Neural progenitor cell (in vitro differentiated cells): Measurements from ENCODE around the gene SMG6. TPM values are rescaled to one million over a fixed set of nuclear protein-coding genes. Genes with fewer than 3 reads are reported as not detected.

Experiments
- DNase-seq: peaks from one replicate; pipeline ENCODE4 v3.0.0-alpha.2; 2016; ENCODE audit warnings: low spot score
- H2AFZ ChIP-seq: fragments of 200-600 bp; sonication (generic); replicated peaks from 2 replicates; pipeline ENCODE4 v1.6.1; 2016; ENCODE audit warnings: antibody characterized with exemption
- H3F3A ChIP-seq: fragments of 200-600 bp; sonication (generic); 2 replicates; pipeline ENCODE4 v1.6.1; 2016; ENCODE audit warnings: antibody characterized with exemption, low read depth
- H3K27ac ChIP-seq: fragments of 200-600 bp; sonication (generic); 2 replicates; pipeline ENCODE4 v1.5.1; 2016; ENCODE audit warnings: mild to moderate bottlenecking
- H3K27me3 ChIP-seq: fragments of 200-600 bp; sonication (generic); 2 replicates; pipeline ENCODE4 v1.6.1; 2016; ENCODE audit warnings: mild to moderate bottlenecking, moderate library complexity
- H3K36me3 ChIP-seq: fragments of 200-600 bp; sonication (generic); 2 replicates; pipeline ENCODE4 v1.5.1; 2016
- H3K4me1 ChIP-seq: fragments of 200-600 bp; sonication (generic); 2 replicates; pipeline ENCODE4 v1.6.1; 2016; ENCODE audit warnings: mixed run types
- H3K4me2 ChIP-seq: fragments of 200-600 bp; sonication (generic); 2 replicates; pipeline ENCODE4 v1.6.1; 2016
- H3K4me3 ChIP-seq: fragments of 200-600 bp; sonication (generic); 2 replicates; pipeline ENCODE4 v1.5.1; 2016
- H3K79me2 ChIP-seq: fragments of 200-600 bp; sonication (generic); 2 replicates; pipeline ENCODE4 v1.6.1; 2016; ENCODE audit warnings: low read depth
- H3K9ac ChIP-seq: fragments of 200-600 bp; sonication (generic); 2 replicates; pipeline ENCODE4 v1.6.1; 2016
- H3K9me3 ChIP-seq: fragments of 200-600 bp; sonication (generic); 2 replicates; pipeline ENCODE4 v1.5.1; 2016; ENCODE audit warnings: low read depth
- H4K20me1 ChIP-seq: fragments of 200-600 bp; sonication (generic); 2 replicates; pipeline ENCODE4 v1.6.1; 2016; ENCODE audit warnings: low read depth
- H3K27ac Mint-ChIP-seq: 3 replicates; pipeline ENCODE4 v1.8.0; 2021; ENCODE audit warnings: mixed read lengths
- H3K27me3 Mint-ChIP-seq: 2 replicates; pipeline ENCODE4 v1.8.0; 2022; ENCODE audit warnings: low read depth, mild to moderate bottlenecking, inconsistent platforms, moderate library complexity, mixed read lengths; ENCODE audit not compliant: insufficient read depth
- H3K36me3 Mint-ChIP-seq: 3 replicates; pipeline ENCODE4 v1.8.0; 2021; ENCODE audit warnings: mixed read lengths
- H3K4me1 Mint-ChIP-seq: 3 replicates; pipeline ENCODE4 v1.8.0; 2021; ENCODE audit warnings: mixed read lengths
- H3K4me3 Mint-ChIP-seq: 3 replicates; pipeline ENCODE4 v1.8.0; 2021; ENCODE audit warnings: mild to moderate bottlenecking, moderate library complexity, mixed read lengths
- H3K9me3 Mint-ChIP-seq: 3 replicates; pipeline ENCODE4 v1.8.0; 2020; ENCODE audit warnings: mixed read lengths
- EZH2 ChIP-seq: fragments of 200-600 bp; sonication (generic); IDR thresholded peaks from 2 replicates; pipeline ENCODE4 v1.6.1; 2017; ENCODE audit warnings: antibody characterized with exemption, mild to moderate bottlenecking, moderate library complexity
- EZH2phosphoT487 ChIP-seq: fragments of 200-600 bp; sonication (generic); IDR thresholded peaks from 2 replicates; pipeline ENCODE4 v1.6.1; 2017; ENCODE audit warnings: antibody characterized with exemption
- total RNA-seq: library from RNA; depleted of rRNA; stranded (reverse); fragments of >200 nt; gene quantifications from 2 replicates; pipeline ENCODE4 v1.2.3, GENCODE V29; 2015; ENCODE audit warnings: low replicate concordance
- TF ChIP-seq, protein P1 (sequence below): fragments of 200-600 bp; sonication (generic); IDR thresholded peaks from 2 replicates; pipeline ENCODE4 v1.5.1; 2017; ENCODE audit warnings: antibody characterized with exemption, mild to moderate bottlenecking

SMG6 gene
- total RNA-seq, 1 donor from 2014 or later: 19.0 TPM

DNA sequence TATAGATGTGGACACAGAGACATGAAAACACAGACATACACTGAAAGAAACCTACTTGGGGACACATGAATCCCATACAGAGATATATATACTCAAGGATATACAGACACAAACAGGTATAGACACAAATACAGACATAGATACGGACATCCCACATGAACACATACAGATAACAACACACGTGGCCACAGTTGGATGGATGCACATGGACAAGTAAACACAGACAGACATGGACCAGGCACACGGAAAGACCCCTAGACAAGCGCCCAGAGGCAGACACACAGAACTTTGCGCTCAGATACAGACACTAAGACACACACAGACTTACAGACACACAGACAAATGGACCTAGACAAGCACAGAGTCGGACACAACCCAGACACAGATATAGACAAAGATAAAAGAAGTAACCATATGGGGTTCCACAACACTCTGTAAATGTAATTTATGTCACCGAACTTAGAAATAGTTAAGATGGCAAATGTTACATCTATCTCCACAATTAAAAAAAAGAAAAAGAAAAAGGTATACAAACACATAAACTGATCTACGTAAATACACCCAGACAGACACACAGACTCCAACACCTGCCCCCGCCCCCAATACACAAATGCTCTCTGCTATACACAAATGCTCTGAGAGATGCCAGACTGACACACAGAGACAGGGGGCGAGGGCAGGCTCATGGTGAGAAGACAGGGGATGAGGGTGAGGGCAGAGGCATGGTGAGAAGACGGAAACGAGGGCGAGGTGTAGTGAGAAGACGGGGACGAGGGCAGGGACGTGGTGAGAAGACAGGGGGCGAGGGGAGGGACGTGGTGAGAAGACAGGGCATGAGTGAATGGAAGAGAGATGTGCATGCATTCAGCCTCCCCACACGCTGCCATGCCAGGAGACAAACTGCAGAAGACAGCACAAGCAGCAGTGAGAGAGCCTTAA lies 118.3 kb downstream of the SMG6 start:
- H3K4me3 ChIP-seq: no peak overlapping the region
- no peak overlapping the region for H3K27ac Mint-ChIP-seq
- peaks cover 16% of the 10 kb centered on the region for H3K4me1 Mint-ChIP-seq
- H3K27me3 Mint-ChIP-seq: peaks cover 2% of the 10 kb centered on the region
- TF ChIP-seq EZH2phosphoT487 (no peak), EZH2 (no peak)
- TF ChIP-seq, protein P1, sequence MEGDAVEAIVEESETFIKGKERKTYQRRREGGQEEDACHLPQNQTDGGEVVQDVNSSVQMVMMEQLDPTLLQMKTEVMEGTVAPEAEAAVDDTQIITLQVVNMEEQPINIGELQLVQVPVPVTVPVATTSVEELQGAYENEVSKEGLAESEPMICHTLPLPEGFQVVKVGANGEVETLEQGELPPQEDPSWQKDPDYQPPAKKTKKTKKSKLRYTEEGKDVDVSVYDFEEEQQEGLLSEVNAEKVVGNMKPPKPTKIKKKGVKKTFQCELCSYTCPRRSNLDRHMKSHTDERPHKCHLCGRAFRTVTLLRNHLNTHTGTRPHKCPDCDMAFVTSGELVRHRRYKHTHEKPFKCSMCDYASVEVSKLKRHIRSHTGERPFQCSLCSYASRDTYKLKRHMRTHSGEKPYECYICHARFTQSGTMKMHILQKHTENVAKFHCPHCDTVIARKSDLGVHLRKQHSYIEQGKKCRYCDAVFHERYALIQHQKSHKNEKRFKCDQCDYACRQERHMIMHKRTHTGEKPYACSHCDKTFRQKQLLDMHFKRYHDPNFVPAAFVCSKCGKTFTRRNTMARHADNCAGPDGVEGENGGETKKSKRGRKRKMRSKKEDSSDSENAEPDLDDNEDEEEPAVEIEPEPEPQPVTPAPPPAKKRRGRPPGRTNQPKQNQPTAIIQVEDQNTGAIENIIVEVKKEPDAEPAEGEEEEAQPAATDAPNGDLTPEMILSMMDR: no peak
- no peak overlapping the region for H3K4me2 ChIP-seq
- peaks cover 19% of the 10 kb centered on the region for H3K4me1 ChIP-seq
- no peak overlapping the region for H3K27ac ChIP-seq
- H3K36me3 Mint-ChIP-seq: peaks cover 28% of the 10 kb centered on the region
- H3F3A ChIP-seq: no peaks in the 10 kb centered on the region
- no peaks in the 10 kb centered on the region for H3K9me3 Mint-ChIP-seq
- H2AFZ ChIP-seq: no peak overlapping the region
- no peak overlapping the region for H3K4me3 Mint-ChIP-seq
- peaks cover 7% of the 10 kb centered on the region for H4K20me1 ChIP-seq
- DNase-seq: no peak
- H3K9me3 ChIP-seq: no peaks in the 10 kb centered on the region
- H3K36me3 ChIP-seq: no peaks in the 10 kb centered on the region
- no peaks in the 10 kb centered on the region for H3K27me3 ChIP-seq
- no peaks in the 10 kb centered on the region for H3K79me2 ChIP-seq
- no peak overlapping the region for H3K9ac ChIP-seq

DNA sequence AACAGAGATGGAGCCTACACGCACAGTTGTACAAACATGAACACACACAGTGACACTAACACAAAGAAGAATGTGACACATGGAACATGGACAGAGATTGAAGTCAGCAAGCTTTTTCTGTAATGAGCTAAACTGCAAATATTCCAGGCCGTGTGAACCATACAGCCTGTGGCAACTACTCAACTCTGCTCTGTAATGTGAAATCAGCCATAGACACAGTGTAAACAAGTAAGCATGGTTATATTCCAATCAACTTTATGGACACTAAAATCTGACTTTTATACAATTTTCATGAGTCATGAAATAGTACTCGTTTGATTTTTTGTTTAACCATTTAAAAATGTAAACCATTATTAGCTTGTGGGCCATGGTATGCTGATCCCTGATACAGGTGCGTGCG lies 120.2 kb downstream of the SMG6 start:
- no peaks in the 10 kb centered on the region for H3K27me3 Mint-ChIP-seq
- no peak overlapping the region for H3K4me3 Mint-ChIP-seq
- no peak overlapping the region for H3K27ac Mint-ChIP-seq
- no peak overlapping the region for H3K4me3 ChIP-seq
- TF ChIP-seq, protein P1: no peak
- TF ChIP-seq EZH2: no peak
- no peak for TF ChIP-seq EZH2phosphoT487
- H3K9me3 ChIP-seq: no peaks in the 10 kb centered on the region
- H2AFZ ChIP-seq: no peak overlapping the region
- peaks cover 29% of the 10 kb centered on the region for H3K36me3 Mint-ChIP-seq
- H3K36me3 ChIP-seq: no peaks in the 10 kb centered on the region
- no peak overlapping the region for H3K9ac ChIP-seq
- no peaks in the 10 kb centered on the region for H3F3A ChIP-seq
- peaks cover 19% of the 10 kb centered on the region for H3K4me1 ChIP-seq
- no peaks in the 10 kb centered on the region for H3K27me3 ChIP-seq
- no peak overlapping the region for H3K4me2 ChIP-seq
- peaks cover 20% of the 10 kb centered on the region for H3K4me1 Mint-ChIP-seq
- no peak overlapping the region for H3K27ac ChIP-seq
- H4K20me1 ChIP-seq: no peaks in the 10 kb centered on the region
- H3K9me3 Mint-ChIP-seq: no peaks in the 10 kb centered on the region
- no peaks in the 10 kb centered on the region for H3K79me2 ChIP-seq
- DNase-seq: no peak

DNA sequence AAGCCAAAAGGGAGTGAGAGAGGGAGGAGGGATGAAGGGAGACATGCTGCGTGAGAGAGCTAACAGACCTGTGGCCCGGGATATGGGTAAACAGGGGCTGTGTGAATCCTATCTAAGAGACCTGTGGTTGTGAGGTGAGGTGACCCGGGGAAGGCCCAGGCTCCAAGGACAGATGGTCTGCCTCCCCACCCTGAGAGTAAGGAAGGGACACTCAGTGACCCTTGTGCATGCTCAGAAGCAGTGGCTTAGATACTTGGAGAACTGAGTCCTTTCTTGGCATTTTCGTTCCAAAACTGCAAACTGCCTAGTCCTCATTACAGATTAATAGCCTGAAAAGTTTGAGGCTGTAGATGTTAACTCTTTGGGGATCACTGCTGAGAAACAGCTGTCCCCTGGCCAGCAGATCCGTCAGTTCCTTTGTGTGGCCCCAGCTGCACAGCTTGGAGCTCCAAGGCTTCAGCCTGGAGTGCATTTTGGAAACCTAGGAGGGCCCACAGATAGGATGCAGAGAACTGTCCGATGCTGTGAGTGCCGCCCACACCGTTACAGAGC lies 121.6 kb downstream of the SMG6 start:
- H4K20me1 ChIP-seq: no peaks in the 10 kb centered on the region
- H3K79me2 ChIP-seq: no peaks in the 10 kb centered on the region
- peaks cover 19% of the 10 kb centered on the region for H3K4me1 ChIP-seq
- no peaks in the 10 kb centered on the region for H3K27me3 ChIP-seq
- Mint-ChIP-seq H3K4me3 (no peak overlapping the region), H3K36me3 (peaks cover 25% of the 10 kb centered on the region), H3K9me3 (no peaks in the 10 kb centered on the region), H3K27me3 (no peaks in the 10 kb centered on the region), H3K4me1 (peaks cover 28% of the 10 kb centered on the region), H3K27ac (peak overlapping the region; percentile 22)
- TF ChIP-seq EZH2phosphoT487 (no peak), EZH2 (no peak)
- TF ChIP-seq, protein P1: no peak
- H3K9ac ChIP-seq: no peak overlapping the region
- peak overlapping the region; percentile 43 for H3K4me2 ChIP-seq
- H3K9me3 ChIP-seq: no peaks in the 10 kb centered on the region
- H3K4me3 ChIP-seq: no peak overlapping the region
- H2AFZ ChIP-seq: no peak overlapping the region
- no peak overlapping the region for H3K27ac ChIP-seq
- no peaks in the 10 kb centered on the region for H3F3A ChIP-seq
- DNase-seq: no peak
- H3K36me3 ChIP-seq: no peaks in the 10 kb centered on the region
